HEK293 (cell line): ENCODE results near the gene LSMEM2.

Experiments used
- CTCF ChIA-PET: fragments of 350-600 bp; formaldehyde crosslinking; extraction: SDS; loops from one replicate; lab custom pipeline; 2021; ENCODE audit warnings: antibody characterized with exemption; lab: Yijun Ruan, JAX
- POLR2A ChIA-PET: fragments of 300-600 bp; formaldehyde crosslinking; extraction: SDS; loops from one replicate; lab custom pipeline; 2020; ENCODE audit warnings: antibody characterized with exemption, inconsistent platforms; lab: Yijun Ruan, JAX
- H3K27ac ChIP-seq: fragments of 200-500 bp; sonication (Bioruptor generic); 2 replicates; pipeline ENCODE4 v1.5.1; 2014; ENCODE audit warnings: low read depth, low read length, control low read depth, inconsistent platforms; ENCODE audit errors: extremely low read depth
- H3K36me3 ChIP-seq, 2 experiments: fragments of 200-500 bp in 1 of 2; sonication (Bioruptor generic) in 1 of 2; 1 replicate in 1 of 2; 2 replicates in 1 of 2; pipeline ENCODE4 v1.5.1; 2014 to 2017; ENCODE audit warnings: inconsistent platforms in 2 of 2, low read length in 2 of 2; ENCODE audit not compliant: control insufficient read depth in 2 of 2, insufficient read depth in 1 of 2
- H3K4me1 ChIP-seq: fragments of 200-500 bp; sonication (Bioruptor generic); 2 replicates; pipeline ENCODE4 v1.5.1; 2014; ENCODE audit warnings: mild to moderate bottlenecking, low read length, inconsistent platforms; ENCODE audit not compliant: control insufficient read depth, insufficient read depth
- H3K4me3 ChIP-seq: 2 replicates; pipeline ENCODE4 v1.5.1; 2011; ENCODE audit warnings: low read depth, mild to moderate bottlenecking, control low read depth, low read length, moderate library complexity
- H3K9me3 ChIP-seq: fragments of 200-500 bp; sonication (Bioruptor generic); 2 replicates; pipeline ENCODE4 v1.5.1; 2014; ENCODE audit warnings: low read depth, low read length, inconsistent platforms; ENCODE audit not compliant: control insufficient read depth, insufficient read depth
- ATF2 ChIP-seq: fragments of 450-650 bp; formaldehyde crosslinking; IDR thresholded peaks from 2 replicates; pipeline ENCODE4 v1.5.1; 2016; ENCODE audit warnings: missing biosample characterization, missing genetic modification characterization, low read depth
- KLF1 ChIP-seq: fragments of 450-650 bp; formaldehyde crosslinking; IDR thresholded peaks from 2 replicates; pipeline ENCODE4 v1.5.1; 2016; ENCODE audit warnings: missing biosample characterization, missing genetic modification characterization
- KLF10 ChIP-seq: fragments of 450-650 bp; IDR thresholded peaks from 2 replicates; pipeline ENCODE4 v1.5.1; 2018; ENCODE audit warnings: missing biosample characterization, mild to moderate bottlenecking, missing genetic modification characterization
- KLF7 ChIP-seq: fragments of 450-650 bp; formaldehyde crosslinking; IDR thresholded peaks from 2 replicates; pipeline ENCODE4 v1.5.1; 2016; ENCODE audit warnings: missing biosample characterization, missing genetic modification characterization, borderline replicate concordance
- KLF9 ChIP-seq: fragments of 450-650 bp; formaldehyde crosslinking; IDR thresholded peaks from 2 replicates; pipeline ENCODE4 v1.5.1; 2016; ENCODE audit warnings: missing biosample characterization, missing genetic modification characterization, low read depth
- SCRT1 ChIP-seq: fragments of 450-650 bp; formaldehyde crosslinking; IDR thresholded peaks from 2 replicates; pipeline ENCODE4 v1.5.1; 2016; ENCODE audit warnings: missing biosample characterization, missing genetic modification characterization, borderline replicate concordance
- SP3 ChIP-seq: fragments of 450-650 bp; formaldehyde crosslinking; IDR thresholded peaks from 2 replicates; pipeline ENCODE4 v1.5.1; 2016; ENCODE audit warnings: missing biosample characterization, missing genetic modification characterization
- TCF7L2 ChIP-seq: IDR thresholded peaks from 2 replicates; pipeline ENCODE4 v1.6.1; 2011; ENCODE audit warnings: low read depth, mild to moderate bottlenecking, inconsistent platforms, low read length, moderate library complexity, borderline replicate concordance
- ZBTB8A ChIP-seq: fragments of 450-650 bp; formaldehyde crosslinking; IDR thresholded peaks from 2 replicates; pipeline ENCODE4 v1.5.1; 2016; ENCODE audit warnings: missing biosample characterization, missing genetic modification characterization
- ZFHX2 ChIP-seq: fragments of 450-650 bp; formaldehyde crosslinking; conservative IDR thresholded peaks from 2 replicates; pipeline ENCODE4 v1.5.1; 2016; ENCODE audit warnings: missing biosample characterization, missing genetic modification characterization
- ZNF16 ChIP-seq: fragments of 450-650 bp; formaldehyde crosslinking; IDR thresholded peaks from 2 replicates; pipeline ENCODE4 v1.5.1; 2016; ENCODE audit warnings: low read depth, missing biosample characterization, missing genetic modification characterization
- ZNF248 ChIP-seq: fragments of 450-650 bp; formaldehyde crosslinking; IDR thresholded peaks from 2 replicates; pipeline ENCODE4 v1.5.1; 2017; ENCODE audit warnings: missing biosample characterization, missing genetic modification characterization
- ZNF354C ChIP-seq: fragments of 450-650 bp; formaldehyde crosslinking; IDR thresholded peaks from 2 replicates; pipeline ENCODE4 v1.5.1; 2016; ENCODE audit warnings: missing biosample characterization, missing genetic modification characterization, low read depth, borderline replicate concordance
- ZNF37A ChIP-seq: fragments of 450-650 bp; IDR thresholded peaks from 2 replicates; pipeline ENCODE4 v1.5.1; 2018; ENCODE audit warnings: missing biosample characterization, missing genetic modification characterization
- ZNF391 ChIP-seq: fragments of 450-650 bp; formaldehyde crosslinking; IDR thresholded peaks from 2 replicates; pipeline ENCODE4 v1.5.1; 2016; ENCODE audit warnings: low read depth, missing biosample characterization, missing genetic modification characterization, borderline replicate concordance
- ZNF660 ChIP-seq: fragments of 450-650 bp; IDR thresholded peaks from 2 replicates; pipeline ENCODE4 v1.5.1; 2018; ENCODE audit warnings: missing biosample characterization, mild to moderate bottlenecking, missing genetic modification characterization
- ZSCAN23 ChIP-seq: fragments of 450-650 bp; formaldehyde crosslinking; IDR thresholded peaks from 2 replicates; pipeline ENCODE4 v1.5.1; 2016; ENCODE audit warnings: missing biosample characterization, missing genetic modification characterization
- TF ChIP-seq, protein P1 (sequence below): fragments of 450-650 bp; formaldehyde crosslinking; IDR thresholded peaks from 2 replicates; pipeline ENCODE4 v1.5.1; 2017; ENCODE audit warnings: missing biosample characterization, missing genetic modification characterization
- TF ChIP-seq, protein P2 (sequence below): IDR thresholded peaks from 2 replicates; pipeline ENCODE4 v1.6.1; 2011; ENCODE audit warnings: mild to moderate bottlenecking, low read depth, low read length, borderline replicate concordance
- TF ChIP-seq, protein P3 (sequence below): fragments of 450-650 bp; formaldehyde crosslinking; IDR thresholded peaks from 2 replicates; pipeline ENCODE4 v1.5.1; 2016; ENCODE audit warnings: missing biosample characterization, missing genetic modification characterization

Gene LSMEM2

GRCh38 chr3:50237754-50238548 lies 40.9 kb upstream of the LSMEM2 start (continued):
- TF ChIP-seq, protein P1, sequence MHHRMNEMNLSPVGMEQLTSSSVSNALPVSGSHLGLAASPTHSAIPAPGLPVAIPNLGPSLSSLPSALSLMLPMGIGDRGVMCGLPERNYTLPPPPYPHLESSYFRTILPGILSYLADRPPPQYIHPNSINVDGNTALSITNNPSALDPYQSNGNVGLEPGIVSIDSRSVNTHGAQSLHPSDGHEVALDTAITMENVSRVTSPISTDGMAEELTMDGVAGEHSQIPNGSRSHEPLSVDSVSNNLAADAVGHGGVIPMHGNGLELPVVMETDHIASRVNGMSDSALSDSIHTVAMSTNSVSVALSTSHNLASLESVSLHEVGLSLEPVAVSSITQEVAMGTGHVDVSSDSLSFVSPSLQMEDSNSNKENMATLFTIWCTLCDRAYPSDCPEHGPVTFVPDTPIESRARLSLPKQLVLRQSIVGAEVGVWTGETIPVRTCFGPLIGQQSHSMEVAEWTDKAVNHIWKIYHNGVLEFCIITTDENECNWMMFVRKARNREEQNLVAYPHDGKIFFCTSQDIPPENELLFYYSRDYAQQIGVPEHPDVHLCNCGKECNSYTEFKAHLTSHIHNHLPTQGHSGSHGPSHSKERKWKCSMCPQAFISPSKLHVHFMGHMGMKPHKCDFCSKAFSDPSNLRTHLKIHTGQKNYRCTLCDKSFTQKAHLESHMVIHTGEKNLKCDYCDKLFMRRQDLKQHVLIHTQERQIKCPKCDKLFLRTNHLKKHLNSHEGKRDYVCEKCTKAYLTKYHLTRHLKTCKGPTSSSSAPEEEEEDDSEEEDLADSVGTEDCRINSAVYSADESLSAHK (tag by site-specific recombination), result no peak
- TF ChIP-seq ZNF16 (tag by site-specific recombination) (no peak), ZNF354C (tag by site-specific recombination) (no peak), ZNF391 (no peak), ZNF248 (tag by site-specific recombination) (no peak), ZSCAN23 (no peak), TCF7L2 (no peak), ATF2 (tag by site-specific recombination) (no peak)
- TF ChIP-seq, protein P2, sequence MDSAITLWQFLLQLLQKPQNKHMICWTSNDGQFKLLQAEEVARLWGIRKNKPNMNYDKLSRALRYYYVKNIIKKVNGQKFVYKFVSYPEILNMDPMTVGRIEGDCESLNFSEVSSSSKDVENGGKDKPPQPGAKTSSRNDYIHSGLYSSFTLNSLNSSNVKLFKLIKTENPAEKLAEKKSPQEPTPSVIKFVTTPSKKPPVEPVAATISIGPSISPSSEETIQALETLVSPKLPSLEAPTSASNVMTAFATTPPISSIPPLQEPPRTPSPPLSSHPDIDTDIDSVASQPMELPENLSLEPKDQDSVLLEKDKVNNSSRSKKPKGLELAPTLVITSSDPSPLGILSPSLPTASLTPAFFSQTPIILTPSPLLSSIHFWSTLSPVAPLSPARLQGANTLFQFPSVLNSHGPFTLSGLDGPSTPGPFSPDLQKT, result no peak

- Histone ChIP-seq H3K9me3 (no peaks in the 10 kb centered on the region), H3K27ac (peak overlapping the region; percentile 77; the same call in 1 of the 2 replicates), H3K36me3 (peaks cover 0 to 10% of the 10 kb centered on the region in 2 experiments; a peak in 1 of 3 replicates), H3K4me3 (peak overlapping the region; percentile 67), H3K4me1 (peaks cover 14% of the 10 kb centered on the region)
- TF ChIP-seq KLF9 (tag by site-specific recombination), result peak; percentile 57; the same call in 1 of the 2 replicates
- TF ChIP-seq SCRT1, result no peak
- TF ChIP-seq ZNF37A (tag by site-specific recombination), result no peak
- TF ChIP-seq KLF10 (tag by site-specific recombination), result 0 out of 2 replicates have a peak, but pooled peaks have one; percentile 28
- peak; percentile 96 for TF ChIP-seq ZNF660 (tag by site-specific recombination)
- peak; percentile 38 for TF ChIP-seq ZFHX2 (tag by site-specific recombination)
- TF ChIP-seq, protein P3, sequence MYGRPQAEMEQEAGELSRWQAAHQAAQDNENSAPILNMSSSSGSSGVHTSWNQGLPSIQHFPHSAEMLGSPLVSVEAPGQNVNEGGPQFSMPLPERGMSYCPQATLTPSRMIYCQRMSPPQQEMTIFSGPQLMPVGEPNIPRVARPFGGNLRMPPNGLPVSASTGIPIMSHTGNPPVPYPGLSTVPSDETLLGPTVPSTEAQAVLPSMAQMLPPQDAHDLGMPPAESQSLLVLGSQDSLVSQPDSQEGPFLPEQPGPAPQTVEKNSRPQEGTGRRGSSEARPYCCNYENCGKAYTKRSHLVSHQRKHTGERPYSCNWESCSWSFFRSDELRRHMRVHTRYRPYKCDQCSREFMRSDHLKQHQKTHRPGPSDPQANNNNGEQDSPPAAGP (tag by site-specific recombination), result peak; percentile 35; the same call in 1 of the 2 replicates
- TF ChIP-seq KLF7, result peak; percentile 68; the same call in 1 of the 2 replicates
- peak; percentile 31; the same call in 1 of the 2 replicates for TF ChIP-seq SP3 (tag by site-specific recombination)
- TF ChIP-seq KLF1 (tag by site-specific recombination), result peak; percentile 81
- no peak for TF ChIP-seq ZBTB8A
- ChIA-PET CTCF (interaction anchor here (1.1 to 3.9 kb wide), 4 partner anchors 9 to 33 kb away, joined by 3 to 28 read pairs (median 4); no protein-coding TSS in a partner anchor), POLR2A (no interaction called here)
Measured at GRCh38 chr3:50238549-50239026, 40.3 kb upstream of the LSMEM2 start.
